Embryonic facial prominence (tissue), 1 donor: ENCODE results near the gene BNIP5.

Experiments
- DNase-seq: peaks from one replicate; pipeline ENCODE4 v3.0.0-alpha.2; 2016; ENCODE audit errors: extremely low spot score

BNIP5 gene

GRCh38 chr6:36296240-36296639, 40.4 kb downstream of the BNIP5 start:
- DNase-seq: no peak

GRCh38 chr6:36292170-36292569, 44.5 kb downstream of the BNIP5 start:
- no peak for DNase-seq

GRCh38 chr6:36290668-36291620, 45.7 kb downstream of the BNIP5 start:
- no peak for DNase-seq

GRCh38 chr6:36289281-36289878, 47.3 kb downstream of the BNIP5 start:
- DNase-seq: no peak

DNA sequence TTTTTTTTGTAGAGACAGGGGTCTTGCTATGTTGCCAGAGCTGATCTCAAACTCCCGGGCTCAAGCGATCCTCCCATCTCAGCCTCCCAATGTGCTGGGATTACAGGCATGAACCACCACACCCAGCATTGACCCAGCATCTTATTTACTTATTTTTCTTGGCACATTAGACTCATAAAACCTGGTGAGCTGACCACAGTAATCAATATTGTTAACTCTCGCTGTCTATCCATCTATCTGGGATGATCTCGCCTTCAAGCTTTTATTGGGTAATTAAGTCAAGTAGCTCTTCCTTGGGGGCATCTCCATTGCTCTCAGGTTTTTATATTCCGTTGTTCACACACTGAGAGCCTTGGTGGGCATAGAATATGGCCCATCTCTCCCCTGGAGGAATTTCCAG, 49.8 kb downstream of the BNIP5 start:
- DNase-seq: no peak

- DNase-seq: no peak
Measured at GRCh38 chr6:36285797-36286196, 50.9 kb downstream of the BNIP5 start.

GRCh38 chr6:36285187-36285671, 51.5 kb downstream of the BNIP5 start:
- DNase-seq: no peak

- no peak for DNase-seq
Measured at GRCh38 chr6:36284359-36284758, 52.3 kb downstream of the BNIP5 start.

DNA sequence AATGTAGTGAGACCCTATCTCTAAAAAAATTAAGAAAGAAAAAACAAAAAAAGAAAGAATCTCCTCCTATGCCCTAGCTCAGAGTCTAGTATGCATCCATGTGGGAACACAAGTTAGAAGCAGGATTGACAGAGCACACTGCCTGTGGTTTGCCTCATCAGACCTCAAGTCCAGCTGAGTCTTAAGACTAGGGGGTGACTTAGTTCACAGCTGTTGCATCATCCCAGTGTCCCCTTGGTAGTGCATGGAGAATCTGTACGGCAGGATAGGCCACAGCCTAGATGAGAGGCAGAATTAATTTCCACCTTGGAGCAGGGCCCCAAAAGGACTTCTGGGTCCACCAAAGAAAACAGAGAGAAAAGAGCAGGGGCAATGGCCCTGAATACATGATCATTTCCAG, 53.1 kb downstream of the BNIP5 start:
- no peak for DNase-seq

GRCh38 chr6:36280983-36281382, 55.7 kb downstream of the BNIP5 start:
- no peak for DNase-seq

DNA sequence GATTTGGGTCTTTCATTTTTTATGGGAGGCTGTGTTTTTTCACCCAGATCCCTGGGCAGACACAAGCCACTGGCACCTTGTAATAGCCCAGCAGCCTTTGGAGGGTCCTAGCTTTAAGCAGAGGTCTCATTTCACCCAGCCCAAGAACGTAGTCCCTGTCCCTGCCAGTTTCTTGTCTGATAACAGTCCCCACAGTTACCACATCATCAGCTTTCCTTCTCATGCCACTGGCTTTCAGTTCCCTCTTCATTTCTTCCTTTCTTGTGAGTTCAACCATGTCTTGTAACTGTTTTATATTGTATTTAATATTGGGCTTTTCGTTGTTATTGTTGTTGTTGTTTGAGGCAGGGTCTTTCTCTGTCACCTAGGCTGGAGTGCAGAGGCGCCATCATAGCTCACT, 56.2 kb downstream of the BNIP5 start:
- no peak for DNase-seq

DNA sequence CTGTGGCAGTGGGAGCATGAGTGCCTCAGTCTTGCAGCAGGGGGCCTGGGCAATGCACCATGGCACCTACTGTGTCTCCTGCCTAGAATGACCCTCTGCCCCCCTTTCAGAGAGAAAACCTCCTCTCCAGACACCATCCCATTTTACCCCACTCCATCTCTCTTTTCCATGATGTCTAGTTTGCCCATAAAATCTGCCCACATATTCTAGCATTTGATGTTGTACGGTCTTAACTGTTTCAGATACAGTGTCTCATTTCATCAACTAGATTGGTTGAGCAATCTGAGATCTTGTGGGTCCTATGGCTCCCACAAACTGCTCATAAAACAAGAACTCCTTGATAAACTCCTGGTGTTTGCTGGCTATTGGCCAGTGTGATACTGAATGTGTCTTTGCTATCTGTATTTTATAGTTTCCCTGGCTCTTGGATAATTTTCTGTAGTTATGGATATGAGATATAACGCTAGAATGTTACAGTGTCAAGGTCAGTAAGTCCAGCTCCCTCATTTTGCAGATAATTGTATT, 58.7 kb downstream of the BNIP5 start:
- DNase-seq: no peak

DNA sequence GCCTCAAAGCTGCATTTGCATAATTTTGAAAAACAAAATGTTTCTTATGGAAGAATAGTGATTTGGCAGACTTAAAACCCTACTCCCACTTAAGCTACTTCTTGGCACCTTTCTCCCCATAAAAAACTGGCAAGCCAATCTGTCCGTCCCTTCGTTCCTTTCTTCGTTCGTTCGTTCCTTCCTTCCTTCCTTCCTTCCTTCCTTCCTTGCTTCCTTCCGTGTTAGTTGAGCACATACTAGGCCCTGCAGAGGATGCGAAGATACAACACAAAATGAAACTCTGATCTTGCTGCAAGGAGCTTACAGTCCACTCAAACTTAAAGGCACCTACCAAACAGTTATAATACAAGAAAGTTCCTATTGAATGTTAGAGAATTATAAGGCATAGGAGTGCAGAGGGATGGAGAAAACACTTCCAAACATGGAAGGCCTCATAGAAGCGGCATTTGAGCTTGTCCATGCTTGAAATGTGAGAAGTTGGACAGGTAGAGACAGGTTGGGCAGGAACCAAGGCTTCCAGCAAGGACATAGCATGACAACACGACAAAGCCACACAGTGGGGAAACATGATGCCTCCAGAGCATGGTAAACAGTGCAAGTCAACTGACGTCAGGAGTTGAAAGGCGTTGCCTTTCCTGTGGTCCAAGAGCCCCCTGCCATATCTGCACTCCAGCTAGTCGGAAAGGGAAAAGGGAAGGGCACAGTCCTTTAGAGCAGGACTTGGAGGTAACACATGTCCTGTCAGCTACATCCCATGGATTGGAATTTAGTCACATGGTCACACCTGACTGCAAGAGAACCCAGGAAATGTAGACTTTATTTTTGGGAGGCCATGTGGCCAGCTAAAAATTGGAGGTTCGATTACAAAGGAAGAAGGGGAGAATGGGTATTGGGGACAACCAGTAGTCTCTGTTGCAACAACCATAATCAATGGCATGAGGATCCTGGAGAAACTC, 59.8 kb downstream of the BNIP5 start:
- no peak for DNase-seq

GRCh38 chr6:36273802-36274514, 62.7 kb downstream of the BNIP5 start:
- DNase-seq: no peak

GRCh38 chr6:36273067-36273466, 63.6 kb downstream of the BNIP5 start:
- no peak for DNase-seq

DNA sequence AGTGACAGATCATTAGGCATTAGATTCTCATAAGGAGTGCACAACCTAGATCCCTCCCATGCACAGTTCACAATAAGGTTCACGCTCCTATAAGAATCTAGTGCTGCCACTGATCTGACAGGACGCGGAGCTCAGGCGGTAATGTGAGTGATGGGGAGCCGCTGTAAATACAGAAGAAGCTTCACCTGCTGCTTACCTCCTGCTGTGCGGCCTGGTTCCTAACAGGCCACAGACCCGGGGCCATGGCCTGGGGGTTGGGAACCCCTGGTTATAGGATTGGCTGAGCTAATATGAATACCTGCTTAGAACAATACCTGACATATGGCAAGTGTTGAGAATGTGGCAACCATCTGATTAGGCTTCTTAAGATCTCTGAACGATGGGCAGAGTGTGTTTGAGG, 64.5 kb downstream of the BNIP5 start:
- DNase-seq: no peak

DNA sequence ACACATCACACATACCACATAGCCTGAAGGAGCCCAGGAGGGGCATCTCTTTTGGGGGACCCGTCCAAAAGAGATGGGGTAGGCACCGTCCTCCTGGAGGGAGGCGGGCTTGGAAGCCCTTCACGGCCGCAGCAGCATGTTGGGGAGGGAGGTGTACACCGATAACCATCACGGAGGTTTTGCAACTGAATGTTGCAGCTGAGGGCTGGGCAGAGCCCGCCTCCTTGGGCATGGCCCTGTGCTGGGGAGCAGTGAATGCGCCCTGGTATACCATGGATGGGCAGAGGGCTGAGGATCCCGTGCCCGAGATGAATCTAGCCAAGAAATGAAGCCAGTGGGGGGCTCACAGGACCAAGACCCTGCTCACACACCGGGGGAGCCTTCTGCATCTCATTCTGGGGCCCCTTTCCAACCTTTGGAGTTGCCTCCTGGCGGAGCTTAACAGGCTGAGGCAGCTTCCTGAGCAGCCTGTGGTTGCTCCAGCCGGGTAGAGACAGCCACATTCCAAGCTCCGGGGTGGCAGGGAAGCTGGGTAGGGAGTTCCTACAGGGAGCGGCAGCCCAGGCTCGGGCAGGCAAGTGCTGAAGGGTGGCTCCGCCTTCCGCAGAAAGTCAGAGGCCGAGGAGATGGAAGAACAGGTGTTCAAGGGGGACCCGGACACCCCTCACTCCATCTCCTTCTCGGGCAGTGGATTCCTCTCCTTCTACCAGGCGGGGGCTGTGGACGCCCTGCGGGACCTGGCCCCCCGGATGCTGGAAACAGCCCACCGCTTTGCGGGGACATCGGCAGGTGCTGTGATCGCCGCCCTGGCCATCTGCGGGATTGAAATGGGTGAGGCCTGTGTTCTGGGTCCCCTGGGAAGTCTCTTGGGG, 66.6 kb downstream of the BNIP5 start, which contains the start of gene PNPLA1:
TSS of gene PNPLA1 (plus strand) at position 227 of the 872 bp plus-strand sequence. CDS start at position 627, 400 bp downstream.
- no peak for DNase-seq

DNA sequence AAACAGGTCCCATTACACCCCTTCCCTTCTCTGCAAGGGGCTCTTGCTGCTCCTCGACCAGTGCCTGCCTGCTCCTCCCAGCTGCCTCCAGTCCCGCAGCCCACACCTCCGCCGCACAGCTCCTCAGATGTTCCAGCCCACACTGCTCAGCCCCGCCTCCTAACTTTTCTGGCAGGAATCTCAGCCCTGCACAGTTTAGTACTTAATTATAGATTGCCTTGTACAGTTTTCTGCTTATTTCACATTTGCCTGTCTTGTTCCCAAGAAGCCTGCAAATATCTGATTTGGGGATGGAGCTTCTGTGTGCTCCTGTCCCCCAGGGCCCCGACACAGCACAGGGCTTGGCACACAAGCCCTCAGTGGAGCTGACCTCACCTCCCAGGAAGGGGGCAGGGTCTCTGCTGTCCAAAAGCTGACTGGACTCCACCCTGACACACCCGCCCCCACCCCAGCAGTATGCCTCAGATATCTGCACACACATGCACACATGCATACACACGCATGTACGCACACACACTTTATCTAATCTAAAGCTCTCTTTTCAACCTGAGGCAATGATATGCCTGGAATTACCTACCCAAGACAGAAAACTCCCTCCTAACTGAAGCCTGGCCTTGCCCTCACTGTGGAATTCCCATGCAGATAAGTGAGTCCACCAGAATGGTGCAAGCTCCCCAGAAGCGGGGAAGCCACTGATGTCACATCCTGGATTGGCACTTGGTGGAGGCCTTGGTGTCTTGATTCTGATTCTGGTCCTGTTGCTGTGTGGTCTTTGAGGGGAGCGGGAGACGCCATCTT, 68.0 kb downstream of the BNIP5 start:
- no peak for DNase-seq
